IMR-90 (cell line): Measurements from ENCODE around the gene LPIN1. TPM values are rescaled to one million over a fixed set of nuclear protein-coding genes. Genes with fewer than 3 reads are reported as not detected.

Experiments used
- polyA plus RNA-seq, 3 experiments: library from polyadenylated mRNA; depleted of rRNA; stranded (reverse); fragments of >200 nt; gene quantifications; 2 replicates each; pipeline ENCODE4 v1.2.3, GENCODE V29; 2012; ENCODE audit warnings: low replicate concordance in 1 of 3
- total RNA-seq: library from RNA; depleted of rRNA; stranded (reverse); fragments of >200 nt; gene quantifications from 2 replicates; pipeline ENCODE4 v1.2.3, GENCODE V29; 2012
- TF ChIP-seq, protein P1 (sequence below): conservative IDR thresholded peaks from 2 replicates; pipeline ENCODE4 v1.5.1; 2012; ENCODE audit warnings: mild to moderate bottlenecking, low read depth, low read length, improper control_type of control experiment

The LPIN1 gene
- total and polyA plus RNA-seq, 2 of the 4 experiments (the other 2 are of a cell fraction): 21.3 to 25.1 TPM

DNA sequence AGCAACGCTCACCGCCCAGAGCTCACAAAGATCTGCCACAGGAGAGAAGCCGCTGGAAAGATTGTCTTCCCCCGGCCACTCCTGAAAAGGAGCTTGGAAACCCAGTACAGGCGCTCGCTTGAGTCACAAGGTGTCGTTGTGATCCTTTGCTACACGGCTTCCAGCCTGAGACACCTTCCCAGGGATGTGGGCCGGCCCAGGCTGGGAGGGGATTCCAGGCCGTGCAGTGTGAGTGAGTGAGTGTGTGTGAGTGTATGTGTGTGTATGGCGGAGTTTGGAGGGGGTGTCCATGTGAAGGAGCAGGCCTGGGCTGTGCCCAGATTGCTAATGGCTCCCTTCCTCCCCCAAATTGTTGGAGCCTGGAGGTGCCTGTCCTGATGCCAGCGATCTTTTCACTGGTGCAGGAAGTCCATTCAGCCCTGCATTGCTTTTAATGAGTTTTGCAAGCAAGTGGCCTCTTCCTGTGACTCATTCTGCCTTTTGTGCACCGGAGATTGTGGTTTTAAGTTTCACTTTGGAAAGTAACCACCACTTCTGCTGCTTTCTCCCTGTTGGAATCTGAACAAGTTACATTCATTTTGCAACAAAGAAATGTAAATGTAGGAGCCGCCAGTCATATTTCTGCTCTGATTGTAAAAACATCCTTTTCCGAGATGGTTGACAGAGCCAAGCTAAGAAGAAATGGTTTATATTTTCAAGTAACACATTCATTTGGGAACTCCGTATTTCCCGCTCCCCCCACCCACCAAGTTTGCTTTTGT is 83.7 kb downstream of the LPIN1 start (continued):
- TF ChIP-seq, protein P1, sequence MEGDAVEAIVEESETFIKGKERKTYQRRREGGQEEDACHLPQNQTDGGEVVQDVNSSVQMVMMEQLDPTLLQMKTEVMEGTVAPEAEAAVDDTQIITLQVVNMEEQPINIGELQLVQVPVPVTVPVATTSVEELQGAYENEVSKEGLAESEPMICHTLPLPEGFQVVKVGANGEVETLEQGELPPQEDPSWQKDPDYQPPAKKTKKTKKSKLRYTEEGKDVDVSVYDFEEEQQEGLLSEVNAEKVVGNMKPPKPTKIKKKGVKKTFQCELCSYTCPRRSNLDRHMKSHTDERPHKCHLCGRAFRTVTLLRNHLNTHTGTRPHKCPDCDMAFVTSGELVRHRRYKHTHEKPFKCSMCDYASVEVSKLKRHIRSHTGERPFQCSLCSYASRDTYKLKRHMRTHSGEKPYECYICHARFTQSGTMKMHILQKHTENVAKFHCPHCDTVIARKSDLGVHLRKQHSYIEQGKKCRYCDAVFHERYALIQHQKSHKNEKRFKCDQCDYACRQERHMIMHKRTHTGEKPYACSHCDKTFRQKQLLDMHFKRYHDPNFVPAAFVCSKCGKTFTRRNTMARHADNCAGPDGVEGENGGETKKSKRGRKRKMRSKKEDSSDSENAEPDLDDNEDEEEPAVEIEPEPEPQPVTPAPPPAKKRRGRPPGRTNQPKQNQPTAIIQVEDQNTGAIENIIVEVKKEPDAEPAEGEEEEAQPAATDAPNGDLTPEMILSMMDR: peak; percentile 55
